H9 (cell line): Measurements from ENCODE around the gene BACH2. TPM values are rescaled to one million over a fixed set of nuclear protein-coding genes. Genes with fewer than 3 reads are reported as not detected.

Source experiments
- DNase-seq: peaks from one replicate; pipeline ENCODE4 v3.0.0-alpha.2; 2017
- H2AFZ ChIP-seq: one replicate; pipeline ENCODE4 v1.6.1; 2013; ENCODE audit warnings: mild to moderate bottlenecking, low read length, control low read depth, moderate library complexity
- H2AK5ac ChIP-seq: 2 replicates; pipeline ENCODE4 v1.6.1; 2013; ENCODE audit warnings: low read length, control low read depth, mixed read lengths; ENCODE audit not compliant: insufficient read length
- H2BK120ac ChIP-seq: one replicate; pipeline ENCODE4 v1.6.1; 2013; ENCODE audit warnings: low read depth, mild to moderate bottlenecking, low read length, control low read depth, inconsistent platforms; ENCODE audit not compliant: poor library complexity, severe bottlenecking
- H2BK12ac ChIP-seq: 2 replicates; pipeline ENCODE4 v1.6.1; 2013; ENCODE audit warnings: low read length, control low read depth, mixed read lengths, low read depth; ENCODE audit not compliant: insufficient read length
- H2BK15ac ChIP-seq: 2 replicates; pipeline ENCODE4 v1.6.1; 2013; ENCODE audit warnings: low read depth, low read length, control low read depth
- H2BK20ac ChIP-seq: one replicate; pipeline ENCODE4 v1.6.1; 2013; ENCODE audit warnings: low read depth, mild to moderate bottlenecking, low read length, control low read depth, inconsistent platforms; ENCODE audit not compliant: poor library complexity, severe bottlenecking
- H2BK5ac ChIP-seq: 2 replicates; pipeline ENCODE4 v1.6.1; 2013; ENCODE audit warnings: low read length, control low read depth, mixed read lengths; ENCODE audit not compliant: insufficient read length
- H3K14ac ChIP-seq: 2 replicates; pipeline ENCODE4 v1.6.1; 2013; ENCODE audit warnings: low read length, control low read depth; ENCODE audit not compliant: insufficient read depth
- H3K18ac ChIP-seq: 2 replicates; pipeline ENCODE4 v1.6.1; 2013; ENCODE audit warnings: low read depth, mild to moderate bottlenecking, mixed read lengths, low read length, control low read depth; ENCODE audit not compliant: insufficient read length
- H3K23ac ChIP-seq: 2 replicates; pipeline ENCODE4 v1.6.1; 2013; ENCODE audit warnings: low read length, control low read depth, mixed read lengths, low read depth; ENCODE audit not compliant: insufficient read length
- H3K23me2 ChIP-seq: 2 replicates; pipeline ENCODE4 v1.6.1; 2013; ENCODE audit warnings: low read depth, mild to moderate bottlenecking, mixed read lengths, low read length, control low read depth; ENCODE audit not compliant: insufficient read length, poor library complexity, severe bottlenecking
- H3K27ac ChIP-seq: 2 replicates; pipeline ENCODE4 v1.5.1; 2013; ENCODE audit warnings: low read length, control low read depth, mixed read lengths, low read depth; ENCODE audit not compliant: insufficient read length
- H3K27me3 ChIP-seq: 2 replicates; pipeline ENCODE4 v1.6.1; 2013; ENCODE audit warnings: low read length, control low read depth, inconsistent platforms; ENCODE audit not compliant: insufficient read depth
- H3K4ac ChIP-seq: 2 replicates; pipeline ENCODE4 v1.6.1; 2013; ENCODE audit warnings: low read depth, mild to moderate bottlenecking, control low read depth, inconsistent platforms, low read length, moderate library complexity
- H3K4me1 ChIP-seq: 2 replicates; pipeline ENCODE4 v1.6.1; 2013; ENCODE audit warnings: low read length, control low read depth, inconsistent platforms; ENCODE audit not compliant: insufficient read depth
- H3K4me2 ChIP-seq: 2 replicates; pipeline ENCODE4 v1.6.1; 2013; ENCODE audit warnings: low read length, control low read depth, mixed read lengths; ENCODE audit not compliant: insufficient read length, insufficient read depth
- H3K56ac ChIP-seq: 2 replicates; pipeline ENCODE4 v1.6.1; 2013; ENCODE audit warnings: low read depth, mild to moderate bottlenecking, mixed read lengths, low read length, control low read depth; ENCODE audit not compliant: insufficient read length
- H3K79me1 ChIP-seq: 2 replicates; pipeline ENCODE4 v1.6.1; 2013; ENCODE audit warnings: low read depth, mild to moderate bottlenecking, moderate library complexity, low read length, control low read depth, inconsistent platforms; ENCODE audit not compliant: insufficient read depth, poor library complexity, severe bottlenecking
- H3K79me2 ChIP-seq: 2 replicates; pipeline ENCODE4 v1.6.1; 2013; ENCODE audit warnings: low read length, control low read depth, inconsistent platforms; ENCODE audit not compliant: insufficient read depth
- H3K9ac ChIP-seq: 2 replicates; pipeline ENCODE4 v1.6.1; 2013; ENCODE audit warnings: low read length, control low read depth, mixed read lengths; ENCODE audit not compliant: insufficient read length; ENCODE audit errors: extremely low read depth
- H3K9me3 ChIP-seq: one replicate; pipeline ENCODE4 v1.6.1; 2013; ENCODE audit warnings: low read depth, low read length, inconsistent platforms; ENCODE audit not compliant: control insufficient read depth
- H3T11ph ChIP-seq: one replicate; pipeline ENCODE4 v1.6.1; 2013; ENCODE audit warnings: mild to moderate bottlenecking, low read length, control low read depth, inconsistent platforms
- H4K20me1 ChIP-seq: one replicate; pipeline ENCODE4 v1.6.1; 2013; ENCODE audit not compliant: control insufficient read depth, insufficient read length, insufficient read depth
- H4K5ac ChIP-seq: 2 replicates; pipeline ENCODE4 v1.6.1; 2013; ENCODE audit warnings: low read depth, mild to moderate bottlenecking, mixed read lengths, low read length, control low read depth; ENCODE audit not compliant: insufficient read length
- H4K8ac ChIP-seq: replicated peaks from 2 replicates; pipeline ENCODE4 v1.6.1; 2013; ENCODE audit warnings: low read length, control low read depth, mixed read lengths, low read depth; ENCODE audit not compliant: insufficient read length
- H4K91ac ChIP-seq: 2 replicates; pipeline ENCODE4 v1.6.1; 2013; ENCODE audit warnings: low read depth, mild to moderate bottlenecking, moderate library complexity, mixed read lengths, low read length, control low read depth; ENCODE audit not compliant: insufficient read length
- H3K27ac Mint-ChIP-seq, 3 experiments: 2 replicates in 2 of 3; 3 replicates in 1 of 3; pipeline ENCODE4 v1.8.0; 2020 to 2021; ENCODE audit warnings: mixed read lengths in 3 of 3, mild to moderate bottlenecking in 1 of 3, moderate library complexity in 1 of 3
- H3K27me3 Mint-ChIP-seq: 2 replicates; pipeline ENCODE4 v1.8.0; 2021; ENCODE audit warnings: low read depth, mild to moderate bottlenecking, moderate library complexity, mixed read lengths
- H3K36me3 Mint-ChIP-seq, 3 experiments: 2 replicates in 2 of 3; 3 replicates in 1 of 3; pipeline ENCODE4 v1.8.0; 2020 to 2021; ENCODE audit warnings: low read depth in 3 of 3, mixed read lengths in 3 of 3; ENCODE audit not compliant: insufficient read depth in 1 of 3
- H3K4me1 Mint-ChIP-seq, 2 experiments: 2 replicates each; pipeline ENCODE4 v1.8.0; 2020; ENCODE audit warnings: mixed read lengths in 2 of 2
- H3K4me3 Mint-ChIP-seq, 2 experiments: 2 replicates in 1 of 2; 3 replicates in 1 of 2; pipeline ENCODE4 v1.8.0; 2020 to 2021; ENCODE audit warnings: mild to moderate bottlenecking in 2 of 2, mixed read lengths in 2 of 2, moderate library complexity in 1 of 2
- H3K9me3 Mint-ChIP-seq, 2 experiments: 2 replicates in 1 of 2; 3 replicates in 1 of 2; pipeline ENCODE4 v1.8.0; 2020; ENCODE audit warnings: mild to moderate bottlenecking in 2 of 2, mixed read lengths in 2 of 2, moderate library complexity in 1 of 2
- WGBS: extraction: QIAGEN DNeasy Blood & Tissue Kit; methylation state at CpG from one replicate; pipeline ENCODE4 v1.1.7; 2013; ENCODE audit warnings: missing lambda C conversion rate, low lambda C conversion rate, mixed read lengths; ENCODE audit not compliant: insufficient read length; ENCODE audit errors: extremely low coverage; 5-methylcytosine and 5-hydroxymethylcytosine counted together
- total RNA-seq: library from RNA; stranded (reverse); gene quantifications from 2 replicates; pipeline ENCODE4 v1.2.1, GENCODE V29; 2021
- TF ChIP-seq, protein P1 (sequence below): fragments of 200-600 bp; sonication (generic); conservative IDR thresholded peaks from 3 replicates; pipeline ENCODE4 v1.8.0; 2021; ENCODE audit warnings: antibody characterized with exemption, mild to moderate bottlenecking

The BACH2 gene
- total RNA-seq, 1 experiment from 2014 or later: 2.0 TPM

- Histone ChIP-seq H3K4ac (no peak overlapping the region), H3T11ph (no peak overlapping the region), H4K5ac (no peak overlapping the region), H3K79me1 (no peaks in the 10 kb centered on the region), H4K20me1 (no peaks in the 10 kb centered on the region), H3K27ac (no peak overlapping the region), H3K79me2 (no peaks in the 10 kb centered on the region), H3K23ac (no peak overlapping the region), H2AK5ac (no peak overlapping the region), H2BK12ac (no peak overlapping the region), H3K23me2 (no peaks in the 10 kb centered on the region), H3K9ac (no peak overlapping the region), H2AFZ (no peak overlapping the region), H2BK5ac (no peak overlapping the region), H3K9me3 (no peaks in the 10 kb centered on the region), H2BK15ac (no peak overlapping the region), H3K56ac (no peak overlapping the region), H3K27me3 (no peaks in the 10 kb centered on the region), H3K4me2 (no peak overlapping the region), H4K8ac (no peak overlapping the region), H3K4me1 (no peaks in the 10 kb centered on the region), H2BK120ac (no peak overlapping the region), H4K91ac (no peak overlapping the region), H3K14ac (no peak overlapping the region), H3K18ac (no peak overlapping the region), H2BK20ac (no peak overlapping the region)
- no peaks in the 10 kb centered on the region for H3K36me3 Mint-ChIP-seq
- H3K27ac Mint-ChIP-seq: no peak overlapping the region; a peak in 1 of 7 replicates
- no peaks in the 10 kb centered on the region for H3K9me3 Mint-ChIP-seq
- TF ChIP-seq, protein P1, sequence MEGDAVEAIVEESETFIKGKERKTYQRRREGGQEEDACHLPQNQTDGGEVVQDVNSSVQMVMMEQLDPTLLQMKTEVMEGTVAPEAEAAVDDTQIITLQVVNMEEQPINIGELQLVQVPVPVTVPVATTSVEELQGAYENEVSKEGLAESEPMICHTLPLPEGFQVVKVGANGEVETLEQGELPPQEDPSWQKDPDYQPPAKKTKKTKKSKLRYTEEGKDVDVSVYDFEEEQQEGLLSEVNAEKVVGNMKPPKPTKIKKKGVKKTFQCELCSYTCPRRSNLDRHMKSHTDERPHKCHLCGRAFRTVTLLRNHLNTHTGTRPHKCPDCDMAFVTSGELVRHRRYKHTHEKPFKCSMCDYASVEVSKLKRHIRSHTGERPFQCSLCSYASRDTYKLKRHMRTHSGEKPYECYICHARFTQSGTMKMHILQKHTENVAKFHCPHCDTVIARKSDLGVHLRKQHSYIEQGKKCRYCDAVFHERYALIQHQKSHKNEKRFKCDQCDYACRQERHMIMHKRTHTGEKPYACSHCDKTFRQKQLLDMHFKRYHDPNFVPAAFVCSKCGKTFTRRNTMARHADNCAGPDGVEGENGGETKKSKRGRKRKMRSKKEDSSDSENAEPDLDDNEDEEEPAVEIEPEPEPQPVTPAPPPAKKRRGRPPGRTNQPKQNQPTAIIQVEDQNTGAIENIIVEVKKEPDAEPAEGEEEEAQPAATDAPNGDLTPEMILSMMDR: no peak
- no CpG with 5 or more reads among the region's 6 CpGs for WGBS
- DNase-seq: no peak
- no peak overlapping the region for H3K4me3 Mint-ChIP-seq
- H3K27me3 Mint-ChIP-seq: no peaks in the 10 kb centered on the region
- peaks cover 0 to 5% of the 10 kb centered on the region in 2 experiments; a peak in 3 of 4 replicates for H3K4me1 Mint-ChIP-seq
Measured at GRCh38 chr6:90319979-90320685, 23.5 kb upstream of the BACH2 start.
